ENCODE results near the gene MAP2K3. TPM values are rescaled to one million over a fixed set of nuclear protein-coding genes. Genes with fewer than 3 reads are reported as not detected.
"Not testable (repeated sequence)": the region's sequence is repeated elsewhere in the genome, so short reads cannot be mapped to it uniquely, and the experiment has no call there.

MAP2K3 gene
- total RNA-seq, 1 donor from 2014 or later = 55.2 TPM

- ATAC-seq; H3K36me3 ChIP-seq; H3K4me1 ChIP-seq; DNase-seq; H3K27me3 ChIP-seq (ENCODE audit: low read depth); intact Hi-C loops (cut with DNase I); H3K4me3 ChIP-seq; H3K27ac ChIP-seq; H3K9me3 ChIP-seq: not testable (repeated sequence)
Observed at GRCh38 chr17:21324741-21325140, 40.2 kb downstream of the MAP2K3 start.

- H3K4me1 ChIP-seq; ATAC-seq; DNase-seq; intact Hi-C loops (cut with DNase I); H3K4me3 ChIP-seq; H3K36me3 ChIP-seq; H3K27ac ChIP-seq; H3K27me3 ChIP-seq (ENCODE audit: low read depth); H3K9me3 ChIP-seq: not testable (repeated sequence)
Observed at GRCh38 chr17:21327921-21328320, 43.4 kb downstream of the MAP2K3 start.

- H3K9me3 ChIP-seq; ATAC-seq; H3K27me3 ChIP-seq (ENCODE audit: low read depth); H3K27ac ChIP-seq; H3K4me1 ChIP-seq; H3K36me3 ChIP-seq; DNase-seq; H3K4me3 ChIP-seq; intact Hi-C loops (cut with DNase I): not testable (repeated sequence)
Observed at GRCh38 chr17:21328778-21329177, 44.3 kb downstream of the MAP2K3 start.

- Histone ChIP-seq H3K36me3 (no peaks in the 10 kb centered on the region), H3K27me3 (ENCODE audit: low read depth) (no peaks in the 10 kb centered on the region), H3K27ac (no peak overlapping the region), H3K4me3 (no peak overlapping the region), H3K9me3 (no peaks in the 10 kb centered on the region), H3K4me1 (no peaks in the 10 kb centered on the region)
- intact Hi-C loops (cut with DNase I) = no loop called here
- TF ChIP-seq CTCF (IDR thresholded peaks at IDR 0.05) = no peak
- DNase-seq = peak; percentile 36
- ATAC-seq = peak in 1 of 2 donors; percentile 46
Observed at GRCh38 chr17:21330436-21331160, 46.1 kb downstream of the MAP2K3 start.

- H3K4me1 ChIP-seq; H3K27ac ChIP-seq; H3K4me3 ChIP-seq; ATAC-seq; intact Hi-C loops (cut with DNase I); H3K9me3 ChIP-seq; H3K27me3 ChIP-seq (ENCODE audit: low read depth); H3K36me3 ChIP-seq: not testable (repeated sequence)
- DNase-seq = peak; percentile 8
Observed at GRCh38 chr17:21336541-21337294, 52.2 kb downstream of the MAP2K3 start.

GRCh38 chr17:21337981-21338625 lies 53.6 kb downstream of the MAP2K3 start:
- H3K9me3 ChIP-seq; H3K27me3 ChIP-seq (ENCODE audit: low read depth); intact Hi-C loops (cut with DNase I); H3K4me3 ChIP-seq; H3K36me3 ChIP-seq; H3K4me1 ChIP-seq; H3K27ac ChIP-seq: not testable (repeated sequence)
- ATAC-seq (peak in 1 of 2 donors; percentile 4), DNase-seq (peak; percentile 28)

- TF ChIP-seq CTCF (IDR thresholded peaks at IDR 0.05) = no peak
- DNase-seq (peak; percentile 20), ATAC-seq (no peak)
- H3K9me3 ChIP-seq = no peaks in the 10 kb centered on the region
- intact Hi-C loops (cut with DNase I) = no loop called here
- no peaks in the 10 kb centered on the region for H3K27me3 ChIP-seq (ENCODE audit: low read depth)
- no peak overlapping the region for H3K27ac ChIP-seq
- no peak overlapping the region for H3K4me3 ChIP-seq
- H3K36me3 ChIP-seq = no peaks in the 10 kb centered on the region
- H3K4me1 ChIP-seq = no peaks in the 10 kb centered on the region
Observed at GRCh38 chr17:21339011-21339410, 54.5 kb downstream of the MAP2K3 start.

GRCh38 chr17:21339571-21339970 lies 55.1 kb downstream of the MAP2K3 start:
- not testable (repeated sequence) for ATAC-seq

GRCh38 chr17:21340407-21340806 lies 55.9 kb downstream of the MAP2K3 start:
- intact Hi-C loops (cut with DNase I); H3K4me3 ChIP-seq; H3K4me1 ChIP-seq; H3K9me3 ChIP-seq; DNase-seq; H3K27ac ChIP-seq; H3K27me3 ChIP-seq (ENCODE audit: low read depth); H3K36me3 ChIP-seq; ATAC-seq: not testable (repeated sequence)

More at GRCh38 chr17:21339571-21339970, 55.1 kb downstream of the MAP2K3 start:
- H3K4me3 ChIP-seq; H3K27me3 ChIP-seq (ENCODE audit: low read depth); H3K27ac ChIP-seq; H3K9me3 ChIP-seq; H3K36me3 ChIP-seq; intact Hi-C loops (cut with DNase I); H3K4me1 ChIP-seq: not testable (repeated sequence)
- DNase-seq = peak; percentile 10

- H3K27me3 ChIP-seq (ENCODE audit: low read depth); intact Hi-C loops (cut with DNase I); ATAC-seq; H3K36me3 ChIP-seq; H3K9me3 ChIP-seq; H3K4me1 ChIP-seq; H3K27ac ChIP-seq; H3K4me3 ChIP-seq: not testable (repeated sequence)
- DNase-seq = peak; percentile 16
Observed at GRCh38 chr17:21341279-21341678, 56.8 kb downstream of the MAP2K3 start.

- not testable (repeated sequence) for ATAC-seq
Observed at GRCh38 chr17:21341925-21342540, 57.5 kb downstream of the MAP2K3 start.

More at GRCh38 chr17:21341925-21342540, 57.5 kb downstream of the MAP2K3 start:
- H3K36me3 ChIP-seq; intact Hi-C loops (cut with DNase I); H3K9me3 ChIP-seq; H3K27me3 ChIP-seq (ENCODE audit: low read depth); H3K4me3 ChIP-seq; H3K4me1 ChIP-seq; H3K27ac ChIP-seq: not testable (repeated sequence)
- DNase-seq = peak; percentile 24
